Ecto neural progenitor cell (in vitro differentiated cells): ENCODE measurements around the gene SELP.

Source experiments
- DNase-seq: peaks from one replicate; pipeline ENCODE4 v3.0.0-alpha.2; 2018; ENCODE audit warnings: low spot score

SELP gene

DNA sequence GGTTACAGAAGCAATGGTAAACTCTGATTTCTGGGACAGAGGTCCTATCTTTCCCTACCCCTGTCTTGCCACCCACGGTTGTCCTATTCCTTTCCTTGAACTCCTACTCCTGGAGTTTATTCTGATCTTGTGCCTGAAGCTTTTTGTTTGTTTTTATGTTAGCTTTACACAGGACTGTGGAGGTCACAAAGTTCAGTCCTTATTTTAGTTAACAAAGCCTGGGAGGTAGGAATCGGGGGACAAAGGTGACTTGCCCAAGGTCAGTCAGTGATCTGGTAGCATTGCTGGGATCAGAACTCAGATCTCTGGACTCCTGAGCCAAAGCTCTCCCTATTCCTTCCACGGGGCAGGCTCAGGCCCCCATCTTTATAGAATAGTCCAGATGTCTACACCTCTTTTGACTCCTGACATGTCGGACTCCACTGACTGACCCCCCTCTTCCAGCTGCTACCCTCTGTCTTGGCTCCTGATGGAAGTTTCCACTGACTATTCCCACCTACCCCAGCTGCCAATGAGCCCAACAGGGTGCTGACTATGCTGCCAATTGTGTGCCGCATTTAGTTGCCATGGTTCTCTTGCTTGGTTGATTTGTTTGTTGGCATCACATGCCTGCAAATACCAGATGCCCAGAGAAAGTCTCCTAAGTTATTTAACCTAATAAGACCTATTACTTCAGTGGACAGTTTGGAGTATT is 53.5 kb downstream of the SELP start:
- DNase-seq, result no peak

DNA sequence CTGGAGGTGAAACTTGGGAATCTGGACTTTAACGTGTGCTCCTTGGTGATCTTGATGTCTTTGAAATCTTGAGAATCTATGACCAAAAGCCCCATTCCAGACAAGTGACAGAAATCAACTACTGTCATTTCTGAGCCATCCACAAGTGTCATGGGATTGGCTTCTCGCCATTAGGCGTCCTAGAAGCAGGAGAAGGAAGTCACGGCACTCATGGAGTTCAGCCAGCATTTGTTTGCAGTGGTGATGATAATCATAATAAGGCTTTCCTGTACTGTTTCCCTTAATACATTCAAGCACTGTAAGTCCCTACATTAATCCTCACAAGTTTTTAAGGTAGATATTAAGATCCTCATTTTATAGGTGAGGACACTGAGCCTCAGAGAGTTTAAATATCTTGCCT is 55.6 kb downstream of the SELP start:
- no peak for DNase-seq

DNA sequence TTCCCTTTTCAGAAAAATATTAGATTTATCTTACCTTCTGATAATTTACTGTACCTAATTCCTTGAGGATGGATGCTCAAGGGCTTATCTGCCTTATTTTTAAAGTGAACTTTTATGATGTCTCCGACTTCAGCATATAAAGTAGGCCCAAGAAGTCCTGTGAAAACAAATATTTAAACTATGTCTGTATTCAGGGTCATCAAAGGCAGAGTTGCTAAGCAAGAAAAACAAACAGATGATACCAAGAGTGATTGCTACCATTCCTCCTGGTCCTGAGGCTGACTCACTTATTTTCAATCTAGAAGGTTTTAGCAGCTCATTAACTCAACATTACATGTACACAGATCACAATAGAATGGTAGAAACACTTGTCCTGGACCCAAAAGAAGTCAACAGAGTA is 57.7 kb downstream of the SELP start:
- no peak for DNase-seq

DNA sequence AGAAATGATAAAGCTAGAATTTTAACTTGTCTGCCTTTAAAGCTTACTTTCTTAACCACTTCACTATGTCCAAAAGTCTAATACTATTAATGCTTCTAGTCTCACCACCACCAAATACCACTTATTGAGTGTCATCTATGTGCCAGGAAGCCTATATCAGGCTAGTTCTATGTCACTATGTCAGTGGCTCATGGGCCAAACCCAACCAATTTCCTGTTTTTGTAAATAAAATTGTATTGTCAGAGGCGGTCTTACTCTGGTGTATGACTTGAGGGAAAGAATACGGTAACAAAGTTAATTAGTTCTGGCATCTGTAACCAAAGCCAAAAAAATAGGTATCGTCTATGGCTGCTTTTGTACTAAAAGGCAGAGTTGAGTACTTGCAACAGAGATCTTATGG is 58.5 kb downstream of the SELP start:
- DNase-seq, result no peak

DNA sequence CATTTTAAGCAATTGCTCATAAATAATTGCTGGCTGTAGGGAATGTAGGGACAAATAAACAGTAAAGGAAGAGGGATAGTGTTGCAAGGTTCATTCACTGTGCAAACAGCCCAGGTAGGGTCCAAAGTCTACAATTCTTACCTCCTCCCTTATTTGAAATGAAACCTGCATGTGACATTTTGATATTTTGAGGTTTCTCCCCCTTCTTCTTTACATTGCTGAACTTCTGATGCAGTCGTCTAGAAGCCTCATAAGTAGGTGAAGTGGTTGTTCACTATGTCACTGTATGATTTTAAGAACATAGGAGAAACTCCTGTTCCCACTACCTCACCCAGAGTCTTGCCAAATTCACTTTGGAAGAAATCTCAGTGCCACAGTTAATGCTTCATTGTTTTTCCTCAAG is 59.8 kb downstream of the SELP start:
- no peak for DNase-seq

DNA sequence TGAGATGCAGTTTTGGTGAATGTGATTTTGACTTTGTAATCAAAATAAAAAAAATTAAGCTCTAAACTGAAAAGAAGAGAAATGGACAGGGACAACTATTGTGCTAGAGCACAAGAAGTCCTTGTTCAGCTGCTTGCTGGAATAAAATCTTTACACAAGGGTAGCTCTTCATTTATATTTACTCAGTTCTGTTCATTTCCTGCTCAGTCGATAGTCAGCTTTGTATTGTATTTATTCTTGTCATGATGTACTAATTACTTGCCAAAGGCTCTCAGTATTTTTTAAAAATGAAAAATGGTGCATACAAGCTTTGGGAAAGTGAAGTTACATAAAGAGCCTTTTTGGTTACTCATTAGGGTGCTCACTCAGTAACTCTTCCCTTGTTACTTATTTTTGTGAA is 61.4 kb downstream of the SELP start:
- no peak for DNase-seq

DNA sequence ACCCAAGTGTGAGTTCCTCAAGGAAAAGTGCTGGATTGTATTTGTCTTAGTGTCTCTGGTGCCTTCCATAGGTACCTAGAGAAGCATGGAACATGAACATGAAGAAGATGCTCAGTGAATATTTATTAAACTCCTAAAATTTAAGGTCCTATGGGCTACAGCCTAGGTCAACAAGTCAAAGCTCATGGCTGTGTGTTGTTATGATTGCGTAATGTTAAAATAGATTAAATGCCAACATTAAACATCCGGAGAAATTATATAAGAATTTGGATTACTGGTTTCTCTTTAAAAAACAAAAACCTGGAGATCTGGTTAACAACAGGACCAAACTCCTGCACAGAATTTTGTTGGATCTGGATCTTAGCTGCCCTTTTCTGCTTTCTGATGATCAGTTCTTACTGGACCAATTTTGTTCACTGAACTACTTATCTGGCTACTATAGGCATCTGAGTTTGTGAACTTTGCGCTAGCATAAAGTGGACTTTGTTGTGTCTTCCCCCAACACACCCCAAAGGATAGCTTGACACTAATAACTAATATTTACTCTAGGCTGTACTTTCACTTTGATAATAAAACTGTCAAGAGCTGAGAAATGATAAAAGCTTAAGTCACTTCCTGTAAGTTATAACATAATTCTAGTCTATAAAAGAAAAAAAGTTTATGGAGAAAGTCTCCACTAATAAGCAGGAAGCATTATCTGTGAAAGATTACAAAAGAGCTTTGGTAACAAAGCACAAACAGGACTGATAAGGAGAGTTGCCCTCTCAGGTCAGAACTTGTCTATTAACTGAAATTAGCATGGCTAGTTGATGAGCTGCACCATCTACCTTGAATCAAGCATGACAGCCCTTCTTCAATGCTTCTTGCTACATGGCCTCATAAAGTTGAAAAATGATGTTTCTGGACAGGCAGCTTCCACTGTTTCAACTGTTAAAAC is 64.3 kb downstream of the SELP start:
- DNase-seq, result no peak

DNA sequence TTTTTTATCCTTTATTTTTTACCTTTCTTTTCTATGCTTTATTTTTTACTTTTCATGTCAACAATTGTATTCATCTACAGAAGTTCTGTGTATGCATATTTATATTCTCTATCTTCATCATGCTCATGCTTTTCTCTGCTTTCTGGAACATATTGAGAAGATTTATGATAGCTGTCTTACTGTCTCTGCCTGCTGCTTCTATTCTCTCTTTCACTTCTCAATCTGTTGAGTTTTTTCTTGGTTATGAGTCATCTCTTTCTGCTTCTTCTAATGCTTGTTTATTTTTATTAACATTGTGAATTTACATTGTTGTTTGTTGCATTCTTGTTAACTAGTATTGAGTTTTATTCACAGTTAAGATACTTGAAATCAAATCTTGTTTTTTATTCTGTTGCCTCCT is 66.3 kb downstream of the SELP start:
- no peak for DNase-seq

DNA sequence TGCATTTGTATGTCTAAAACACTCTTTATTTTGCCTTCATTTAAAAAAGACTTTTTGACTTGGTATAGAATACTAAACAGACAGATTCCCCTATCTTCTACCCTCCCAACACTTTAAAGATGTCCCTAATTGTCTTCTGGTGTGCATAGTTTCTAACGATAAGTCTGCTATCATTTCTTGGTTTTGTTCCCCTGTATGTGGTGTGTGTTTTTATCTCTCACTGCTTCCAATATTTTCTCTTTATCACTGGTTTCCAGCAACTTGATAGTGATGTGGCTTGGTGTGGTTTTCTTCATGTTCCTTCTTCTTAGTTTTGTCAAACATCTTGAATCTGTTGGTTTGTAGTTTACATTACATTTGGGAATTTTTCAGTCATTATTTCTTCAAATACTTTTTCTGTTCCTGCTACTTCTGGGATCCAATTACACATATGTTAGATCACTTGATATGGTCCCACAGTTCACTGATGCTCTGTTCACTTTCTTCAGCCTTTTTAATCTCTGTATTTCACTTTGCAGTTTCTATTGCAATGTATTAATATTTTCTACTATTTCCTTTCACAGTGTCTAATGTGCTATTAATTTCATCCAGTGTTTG is 66.8 kb downstream of the SELP start:
- no peak for DNase-seq

DNA sequence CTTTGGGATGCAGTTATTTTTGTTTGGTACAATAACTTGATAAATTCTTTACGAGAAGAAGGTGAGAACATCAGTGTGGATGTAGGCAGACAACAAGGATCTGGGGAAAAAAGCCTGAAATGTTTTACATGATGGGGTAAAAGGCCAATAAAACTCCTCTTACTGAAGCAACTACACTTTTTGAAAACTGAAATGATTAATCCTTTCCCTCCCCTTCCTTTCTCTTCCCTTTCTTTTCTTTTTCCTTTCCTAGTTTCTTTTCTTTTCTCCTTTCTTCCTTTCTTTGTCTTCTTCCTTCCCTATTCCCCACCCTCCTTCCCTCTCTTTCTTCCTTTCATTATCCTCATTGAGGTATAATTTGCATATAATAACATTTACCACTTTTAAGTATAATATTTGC is 68.2 kb downstream of the SELP start:
- DNase-seq, result no peak

DNA sequence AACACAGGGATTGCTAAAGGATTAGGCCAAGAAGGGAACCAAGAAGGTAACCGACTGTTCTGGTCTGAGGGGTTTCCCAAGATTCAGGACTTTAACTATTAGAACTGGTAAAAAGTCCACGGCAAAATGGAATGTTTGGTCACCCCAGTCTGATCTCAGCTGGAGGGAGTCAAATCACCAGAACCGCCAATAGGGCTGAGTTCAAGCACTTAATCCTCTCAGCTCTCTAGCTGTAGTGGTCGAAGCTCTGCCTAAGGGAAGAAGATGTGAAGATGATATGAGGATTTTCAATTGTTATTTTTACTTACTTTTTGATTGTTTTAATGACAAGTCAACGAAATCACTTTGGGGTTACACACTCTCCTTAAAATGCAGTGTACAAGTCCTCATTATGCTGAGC is 72.8 kb downstream of the SELP start:
- no peak for DNase-seq

DNA sequence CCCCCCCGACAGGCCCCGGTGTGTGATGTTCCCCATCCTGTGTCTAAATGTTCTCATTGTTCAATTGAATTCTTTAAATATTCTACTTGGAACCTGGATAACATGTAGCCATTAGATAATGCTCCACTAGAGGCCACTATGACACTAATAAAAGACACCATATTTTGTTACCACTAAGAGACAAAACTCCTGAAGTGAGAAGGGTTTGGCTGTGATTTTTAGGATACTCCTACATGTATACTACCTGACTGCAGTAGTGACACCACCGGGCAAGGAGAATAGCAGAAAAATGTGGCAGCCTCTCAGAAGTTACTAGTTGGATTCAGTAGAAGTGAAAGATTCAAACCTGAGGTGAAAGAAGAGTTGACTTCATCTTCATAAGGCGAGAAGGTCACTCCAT is 79.6 kb downstream of the SELP start:
- DNase-seq, result no peak

DNA sequence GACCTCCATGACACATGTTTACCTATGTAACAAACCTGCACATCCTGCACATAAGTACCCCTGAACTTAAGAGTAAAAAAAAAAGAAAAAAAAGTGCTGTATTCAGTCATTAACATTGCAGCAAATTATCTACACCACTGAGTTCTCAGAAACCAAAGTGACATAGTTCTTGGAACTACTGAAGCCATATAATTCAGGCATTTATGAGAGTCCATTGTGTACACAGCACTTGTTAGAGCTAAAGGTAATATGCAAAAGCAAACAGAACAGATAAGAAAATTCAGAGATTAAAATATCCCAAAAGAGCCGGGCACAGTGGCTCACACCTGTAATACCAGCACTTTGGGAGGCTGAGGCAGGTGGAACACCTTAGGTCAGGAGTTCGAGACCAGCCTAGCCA is 81.6 kb downstream of the SELP start:
- DNase-seq, result no peak

DNA sequence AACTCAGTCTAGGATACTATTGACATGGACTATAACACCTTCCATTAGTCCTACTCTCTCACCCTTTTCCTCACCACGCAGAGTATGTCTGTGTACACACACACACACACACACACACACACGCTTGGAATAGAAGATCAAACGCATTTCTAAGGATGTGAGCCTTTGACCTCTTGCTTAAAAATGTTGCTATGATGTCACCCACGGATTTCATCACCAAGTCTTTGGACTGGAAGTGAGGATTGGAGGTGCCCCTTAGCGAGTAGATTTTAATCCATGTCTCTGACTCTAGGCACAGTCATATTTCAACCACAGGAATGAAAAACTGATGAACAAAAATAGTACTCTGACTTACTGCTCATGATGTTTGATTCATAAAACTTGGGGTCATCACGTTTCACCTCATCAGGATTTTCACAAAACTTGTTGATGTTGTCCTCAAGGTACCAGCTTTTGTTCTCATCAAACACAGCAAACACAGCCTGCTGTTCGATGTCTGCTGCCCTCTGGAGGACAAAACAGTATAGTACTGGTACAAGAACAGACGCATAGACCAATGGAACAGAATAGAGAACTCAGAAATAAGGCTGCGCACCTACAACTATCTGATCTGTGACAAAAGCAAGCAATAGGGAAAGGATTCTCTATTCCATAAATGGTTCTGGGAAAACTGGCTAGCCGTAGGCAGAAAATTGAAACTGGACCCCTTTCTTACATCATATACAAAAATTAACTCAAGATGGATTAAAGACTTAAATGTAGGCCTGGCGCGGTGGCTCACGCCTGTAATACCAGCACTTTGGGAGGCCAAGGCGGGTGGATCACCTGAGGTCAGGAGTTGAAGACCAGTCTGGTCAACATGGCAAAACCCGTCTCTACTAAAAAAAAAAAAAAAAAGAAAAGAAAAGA is 83.6 kb downstream of the SELP start:
- DNase-seq, result no peak

DNA sequence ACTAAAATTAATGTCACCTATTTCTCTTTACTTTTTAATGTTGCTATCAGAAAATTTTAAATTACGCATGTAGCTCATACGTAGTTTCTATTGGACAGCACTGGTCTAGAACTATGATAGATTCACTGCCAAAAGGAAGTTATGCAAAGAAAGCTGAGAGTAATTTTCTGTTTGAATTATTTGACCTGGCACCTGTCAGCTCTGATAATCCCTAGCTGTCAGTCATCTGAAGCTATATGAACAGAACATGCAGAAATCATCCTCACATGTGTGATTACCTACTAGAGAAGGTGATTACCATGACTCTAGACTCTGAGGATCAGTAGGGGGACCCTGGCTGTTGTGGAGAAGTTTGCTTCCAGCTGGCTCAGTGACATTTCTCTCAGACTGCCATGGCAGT is 84.5 kb downstream of the SELP start:
- DNase-seq, result no peak

DNA sequence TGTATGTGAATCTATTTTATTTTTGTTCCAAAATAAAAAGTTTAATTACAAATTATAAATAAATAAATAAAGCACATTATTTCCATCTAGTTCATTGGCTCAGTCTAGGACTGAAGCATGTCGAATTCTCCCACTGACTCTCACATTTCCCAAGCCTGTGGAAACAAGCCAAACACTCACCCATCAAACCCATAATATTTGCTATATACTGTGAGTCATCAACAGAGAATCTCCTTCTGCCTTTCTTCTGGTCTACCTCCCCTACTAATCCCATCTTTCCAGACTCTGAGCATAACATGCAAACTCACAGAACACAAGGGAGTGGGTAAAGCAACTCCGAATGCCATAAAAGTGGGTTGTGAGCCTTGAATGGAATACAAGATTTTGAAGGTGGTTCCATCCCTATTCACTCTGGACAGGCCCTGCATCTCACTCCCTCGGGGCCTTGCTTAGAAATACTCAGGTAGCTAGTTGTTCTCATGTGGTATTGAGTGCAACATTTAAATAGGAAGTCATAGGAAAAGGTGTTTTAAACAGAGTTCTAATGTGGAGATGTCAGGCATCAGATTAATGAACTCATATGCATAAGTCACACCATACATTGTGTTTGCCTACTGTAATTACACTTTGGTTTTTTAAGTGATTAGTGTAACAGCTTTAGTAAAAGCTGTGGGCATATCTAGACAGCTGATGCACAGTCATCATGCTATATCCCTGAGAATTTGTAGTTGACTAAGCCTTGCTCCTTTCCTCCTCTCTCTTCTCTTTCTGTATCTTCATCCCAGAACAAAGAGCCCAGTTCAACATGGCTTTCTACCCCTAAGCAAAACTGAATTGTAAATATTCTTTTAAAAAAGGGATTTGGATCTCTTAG is 90.7 kb downstream of the SELP start:
- no peak for DNase-seq
